ENCODE measurements around the gene PTPRM. TPM values are rescaled to one million over a fixed set of nuclear protein-coding genes. Genes with fewer than 3 reads are reported as not detected.
A peak's percentile ranks its signal among the peaks of the same experiment; 100 is the strongest.

Gene PTPRM
- total and polyA plus RNA-seq, 2 of the 8 experiments (the other 6 are each of a cell fraction or from before 2014, with no cell fraction given) = 4.1 to 7.0 TPM

- H3K27ac ChIP-seq (ENCODE audit: low read depth, low read length) = no peak overlapping the region
- POLR2A ChIA-PET (ENCODE audit: partially characterized antibody) = no interaction called here
- H2BK5ac ChIP-seq (ENCODE audit: low read depth, low read length) = no peak overlapping the region
- no peak overlapping the region for H3K4me2 ChIP-seq (ENCODE audit: insufficient read depth in 1 of 2, low read depth in 2 of 2, low read length in 2 of 2)
- no peak overlapping the region for H3K56ac ChIP-seq (replicated peaks; ENCODE audit: insufficient read length, low read depth, low read length)
- no peaks in the 10 kb centered on the region; the same call in 1 of the 2 replicates for H3K23me2 ChIP-seq (ENCODE audit: low read depth, low read length)
- H2BK120ac ChIP-seq (replicated peaks; ENCODE audit: low read depth, low read length) = no peak overlapping the region
- H3K23ac ChIP-seq (ENCODE audit: insufficient read length) = no peak overlapping the region
- H3K14ac ChIP-seq (ENCODE audit: insufficient read length) = no peak overlapping the region
- FAIRE-seq (no peak), DNase-seq (ENCODE audit: low read depth in 1 of 2, low spot score in 2 of 2) (no peak)
- H4K20me1 ChIP-seq (replicated peaks in 1 of 2; ENCODE audit: control insufficient read depth in 1 of 2, insufficient read depth in 2 of 2, low read length in 2 of 2) = no peaks in the 10 kb centered on the region
- H3K79me1 ChIP-seq (ENCODE audit: low read depth, low read length) = no peaks in the 10 kb centered on the region
- H3K79me2 ChIP-seq (ENCODE audit: control insufficient read depth in 1 of 2, insufficient read depth in 2 of 2, low read length in 2 of 2) = no peaks in the 10 kb centered on the region
- no peak overlapping the region for H4K5ac ChIP-seq (ENCODE audit: insufficient read length, low read depth, low read length)
- H3K4me3 ChIP-seq (ENCODE audit: extremely low read depth in 1 of 4, insufficient read depth in 2 of 4, low read depth in 3 of 4, low read length in 4 of 4) = no peak overlapping the region
- H3K18ac ChIP-seq (ENCODE audit: extremely low read depth, low read length) = no peak overlapping the region
- peaks cover 0 to 9% of the 10 kb centered on the region in 2 experiments; a peak in 1 of 4 replicates for H3K9me3 ChIP-seq (ENCODE audit: insufficient read depth in 2 of 2, low read depth in 1 of 2, low read length in 1 of 2)
- WGBS, 2 experiments (ENCODE audit: extremely low coverage in 1 of 2, insufficient coverage in 1 of 2, insufficient read length in 1 of 2, insufficient replicate concordance in 2 of 2, low coverage in 1 of 2, low lambda C conversion rate in 2 of 2, missing lambda C conversion rate in 1 of 2) = 83% methylated on average over 14 of the region's 14 CpGs; no CpG with 5 or more reads in 1 of the 2 experiments
- H2AK5ac ChIP-seq (ENCODE audit: low read depth, low read length) = no peak overlapping the region
- H3K4me1 ChIP-seq (replicated peaks in 1 of 4; ENCODE audit: control insufficient read depth in 3 of 4, insufficient read depth in 4 of 4, low read length in 3 of 4) = no peaks in the 10 kb centered on the region
- H2BK12ac ChIP-seq (ENCODE audit: low read depth, low read length) = no peak overlapping the region
- no peak overlapping the region for H3K4ac ChIP-seq (replicated peaks; ENCODE audit: insufficient read length, low read depth, low read length)
- no peak overlapping the region for H4K91ac ChIP-seq (replicated peaks; ENCODE audit: insufficient read length, low read length)
- no peaks in the 10 kb centered on the region for H3K36me3 ChIP-seq (ENCODE audit: control insufficient read depth in 2 of 4, insufficient read depth in 4 of 4, low read length in 3 of 4)
- no peaks in the 10 kb centered on the region for H3K27me3 ChIP-seq (replicated peaks in 1 of 4; ENCODE audit: control insufficient read depth in 3 of 4, extremely low read depth in 1 of 4, insufficient read depth in 3 of 4, low read length in 3 of 4)
- H2BK15ac ChIP-seq (ENCODE audit: low read length) = no peak overlapping the region
- CTCF ChIA-PET (ENCODE audit: partially characterized antibody) = interaction anchor here (1.1 to 4.5 kb wide), 3 partner anchors 10 to 590 kb away, joined by 3 to 23 read pairs (median 9); no protein-coding TSS in a partner anchor
- H3K9ac ChIP-seq (replicated peaks in 1 of 4; ENCODE audit: extremely low read depth in 1 of 4, low read depth in 3 of 4, low read length in 3 of 4) = no peak overlapping the region
- H2BK20ac ChIP-seq (ENCODE audit: low read length) = no peak overlapping the region
- 0 out of 2 replicates have a peak overlapping the region, but pooled peaks have one; percentile 5 for H2AFZ ChIP-seq (ENCODE audit: low read length)
- no peak overlapping the region for H4K8ac ChIP-seq (ENCODE audit: extremely low read depth, insufficient read depth, low read length)
- TF ChIP-seq SIN3A (conservative IDR thresholded peaks at IDR 0.05 in 1 of 2, IDR thresholded peaks at IDR 0.05 in 1 of 2; ENCODE audit: low read depth in 1 of 2, low read length in 2 of 2) (no peak), KDM4A (IDR thresholded peaks at IDR 0.05; ENCODE audit: low read depth, low read length, severe bottlenecking) (no peak), YY1 (IDR thresholded peaks at IDR 0.05; ENCODE audit: low read depth, low read length) (no peak), BACH1 (IDR thresholded peaks at IDR 0.05; ENCODE audit: low read length) (no peak), SAP30 (IDR thresholded peaks at IDR 0.05; ENCODE audit: insufficient read depth, insufficient replicate concordance, low read length) (no peak), GABPA (IDR thresholded peaks at IDR 0.05; ENCODE audit: borderline replicate concordance, insufficient read depth, low read length) (no peak), BCL11A (IDR thresholded peaks at IDR 0.05; ENCODE audit: low read depth in 2 of 2, low read length in 2 of 2) (no peak), TAF7 (optimal IDR thresholded peaks at IDR 0.05; ENCODE audit: borderline replicate concordance, low read depth, low read length) (no peak), CTCF (IDR thresholded peaks at IDR 0.05; ENCODE audit: control extremely low read depth in 1 of 3, insufficient read depth in 1 of 3, low read depth in 1 of 3, low read length in 3 of 3) (no peak), KDM5A (IDR thresholded peaks at IDR 0.05; ENCODE audit: low read length) (no peak)
Observed at GRCh38 chr18:8435376-8435775, 868.3 kb downstream of the PTPRM start.
